Retinal pigment epithelial cell (primary cell): ENCODE data around the gene KIAA2012.
"Not testable (repeated sequence)": the region's sequence is repeated elsewhere in the genome, so short reads cannot be mapped to it uniquely, and the experiment has no call there.

Experiments used
- DNase-seq: peaks from one replicate; pipeline ENCODE4 v3.0.0-alpha.2; 2010; ENCODE audit warnings: low read depth
- H3K4me3 ChIP-seq: 2 replicates; pipeline ENCODE4 v1.5.1; 2011; ENCODE audit warnings: mild to moderate bottlenecking, low read length, control low read depth, moderate library complexity
- CTCF ChIP-seq: conservative IDR thresholded peaks from 2 replicates; pipeline ENCODE4 v1.5.1; 2011; ENCODE audit warnings: low read depth, low read length, control low read depth, inconsistent platforms

The KIAA2012 gene

DNA sequence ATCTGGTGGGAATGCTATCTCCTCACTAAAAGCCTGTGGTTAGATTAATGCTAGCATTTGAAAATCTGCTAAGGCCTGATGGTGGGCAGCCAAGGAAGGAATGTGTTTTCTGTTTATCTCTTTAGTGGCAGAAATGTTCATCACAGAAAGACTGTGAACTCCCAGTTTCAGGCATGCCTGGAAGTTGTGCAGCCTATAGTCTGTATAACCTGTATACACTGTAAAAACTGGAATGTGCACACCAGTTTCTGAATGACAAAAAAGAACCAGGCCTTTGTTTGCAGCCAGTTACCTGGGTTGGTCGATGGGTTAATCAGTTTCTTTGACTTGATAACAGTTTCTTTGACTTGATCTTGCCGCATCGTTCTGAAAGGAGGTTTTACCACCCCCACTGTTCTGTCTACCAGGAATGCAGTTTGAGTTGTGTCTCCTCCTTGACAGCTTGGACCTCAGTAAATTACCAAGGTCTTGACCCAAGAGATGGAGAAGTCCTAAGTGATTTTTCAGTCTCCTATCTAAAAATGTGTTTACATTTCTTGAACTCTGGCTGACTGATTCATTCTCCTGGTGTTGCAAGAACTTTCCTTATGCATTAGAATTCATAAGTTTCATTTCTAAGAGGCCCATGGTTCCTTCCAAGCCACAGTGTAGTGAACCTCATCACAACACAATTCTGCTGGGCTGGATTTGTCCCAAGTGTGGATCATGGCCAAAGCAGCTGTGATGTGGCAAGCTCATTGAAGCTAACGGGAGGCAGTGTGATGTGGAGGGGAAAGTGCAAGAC is 62.2 kb downstream of the KIAA2012 start:
- no peak for TF ChIP-seq CTCF
- H3K4me3 ChIP-seq, result no peak overlapping the region
- peak; percentile 54 for DNase-seq

GRCh38 chr2:202136039-202136438 is 63.0 kb downstream of the KIAA2012 start:
- DNase-seq, result not testable (repeated sequence)

DNA sequence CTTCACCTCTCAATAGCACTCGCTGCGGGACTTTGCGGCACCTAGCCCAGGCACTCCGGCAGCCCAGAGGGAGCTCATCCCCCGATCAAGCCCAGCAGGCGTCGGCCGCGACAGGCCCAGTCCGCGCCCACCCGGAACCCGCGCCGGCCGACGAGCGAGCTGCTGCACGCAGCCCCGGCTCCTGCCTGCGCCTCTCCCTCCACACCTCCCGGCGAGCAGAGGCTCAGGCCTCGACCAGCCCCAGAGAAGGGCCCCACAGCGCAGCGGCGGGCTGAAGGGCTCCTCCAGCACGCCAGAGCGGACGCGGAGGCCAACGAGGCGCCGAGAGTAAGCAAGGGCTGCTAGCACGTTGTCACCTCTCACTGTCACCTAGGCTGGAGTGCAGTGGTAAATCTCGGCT is 63.5 kb downstream of the KIAA2012 start:
- DNase-seq, result no peak
- H3K4me3 ChIP-seq, result no peak overlapping the region
- TF ChIP-seq CTCF, result no peak

More at GRCh38 chr2:202136039-202136438, 63.0 kb downstream of the KIAA2012 start:
- not testable (repeated sequence) for H3K4me3 ChIP-seq

DNA sequence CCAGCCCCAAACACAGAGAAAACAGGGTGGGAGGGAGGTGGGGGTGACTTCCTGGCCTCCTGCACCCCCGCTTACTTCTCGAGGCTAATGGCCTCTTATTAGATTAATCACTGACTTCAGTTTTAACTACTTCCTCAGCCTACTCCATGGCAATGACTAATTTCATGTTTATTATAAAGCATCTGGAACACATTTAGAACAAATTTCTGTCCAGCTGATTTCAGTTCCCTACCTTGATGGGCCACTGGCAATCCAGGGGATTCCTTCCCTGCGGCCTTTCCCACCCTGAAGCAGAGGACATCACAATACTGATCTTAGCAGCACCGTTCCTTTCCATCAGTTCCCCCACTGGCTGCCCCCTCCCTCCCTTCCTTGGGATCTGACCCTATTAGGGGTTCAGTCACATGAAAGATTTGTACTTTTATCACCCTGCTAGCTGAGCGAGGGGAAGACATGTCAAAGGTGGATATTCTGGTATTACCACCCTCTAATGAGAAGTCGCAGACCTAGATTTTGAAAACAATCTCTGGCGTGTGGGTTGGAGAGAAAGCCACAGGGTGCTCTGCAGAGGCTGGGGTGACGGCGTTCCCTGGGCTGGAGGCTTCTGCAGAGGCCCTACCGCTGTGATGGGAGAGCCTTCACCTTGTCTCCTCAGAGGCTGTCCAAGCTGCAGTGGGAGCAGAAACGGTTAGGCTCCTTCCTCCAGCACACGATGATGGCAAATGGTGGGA is 67.6 kb downstream of the KIAA2012 start:
- no peak for DNase-seq
- no peak overlapping the region for H3K4me3 ChIP-seq
- no peak for TF ChIP-seq CTCF

DNA sequence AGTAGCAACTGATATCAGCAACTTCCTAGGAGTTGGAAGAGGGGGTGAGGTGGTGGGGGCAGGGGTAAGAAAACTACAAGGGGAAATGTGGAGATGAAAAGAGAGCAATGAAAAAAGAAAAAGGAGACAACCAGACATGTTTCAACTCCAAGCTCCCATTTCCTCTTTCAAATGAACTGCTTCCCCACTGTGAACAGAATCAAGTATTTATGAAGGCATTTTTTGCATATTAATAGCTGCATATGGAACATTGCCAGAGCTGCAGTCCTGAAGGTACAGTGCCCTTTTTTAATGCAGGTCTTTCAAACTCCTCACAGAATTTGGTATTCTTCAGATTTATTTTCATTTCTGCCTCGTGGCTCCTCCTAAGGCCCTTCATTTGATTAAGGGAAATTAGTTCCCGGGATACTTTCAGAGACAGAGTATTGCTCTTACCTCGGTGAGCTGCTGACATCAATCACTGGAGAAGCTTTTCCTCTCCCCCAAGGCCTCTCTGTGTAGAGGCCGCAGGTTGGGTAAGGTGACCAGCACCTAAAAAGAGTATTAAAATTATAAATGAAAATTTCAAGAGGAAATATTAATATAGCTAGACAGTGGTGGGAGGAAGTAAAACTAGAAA is 68.4 kb downstream of the KIAA2012 start:
- H3K4me3 ChIP-seq, result no peak overlapping the region
- TF ChIP-seq CTCF, result no peak
- no peak for DNase-seq

DNA sequence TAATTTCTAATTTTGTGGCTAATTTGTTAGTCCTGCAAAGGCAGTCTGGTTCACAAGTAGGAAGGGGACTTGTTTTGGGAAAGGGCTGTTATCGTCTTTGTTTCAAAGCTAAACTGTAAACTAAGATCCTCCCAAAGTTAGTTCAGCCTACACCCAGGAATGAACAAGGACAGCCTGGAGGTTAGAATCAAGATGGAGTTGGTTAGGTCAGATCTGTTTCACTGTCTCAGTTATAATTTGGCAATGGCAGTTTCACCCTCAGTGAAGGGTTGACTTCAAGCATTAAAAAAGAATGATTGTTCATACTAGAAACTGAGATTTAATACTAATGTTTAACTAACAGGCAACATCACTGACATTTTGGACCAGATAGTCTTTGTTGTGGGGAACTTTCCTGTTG is 69.5 kb downstream of the KIAA2012 start:
- no peak for DNase-seq
- TF ChIP-seq CTCF, result no peak
- no peak overlapping the region for H3K4me3 ChIP-seq

- H3K4me3 ChIP-seq, result no peak overlapping the region
- TF ChIP-seq CTCF, result no peak
- DNase-seq, result no peak
Measured at GRCh38 chr2:202147775-202148174, 74.7 kb downstream of the KIAA2012 start.
